GM23338 (cell line): ENCODE measurements around the gene XRN2. TPM values are rescaled to one million over a fixed set of nuclear protein-coding genes. Genes with fewer than 3 reads are reported as not detected.

Experiments used
- ATAC-seq: fragments of 200-7000 bp; cut with Tn5 transposase; 3 replicates; pipeline ENCODE4 v1.9.1; 2020
- DNase-seq: peaks from one replicate; pipeline ENCODE4 v3.0.0-alpha.2; 2015; ENCODE audit warnings: low spot score
- H2AFZ ChIP-seq: fragments of 200-600 bp; sonication (generic); 2 replicates; pipeline ENCODE4 v1.8.0; 2016; ENCODE audit warnings: antibody characterized with exemption, mild to moderate bottlenecking, moderate library complexity
- H3F3A ChIP-seq: fragments of 200-600 bp; sonication (generic); replicated peaks from 2 replicates; pipeline ENCODE4 v1.8.0; 2017; ENCODE audit warnings: antibody characterized with exemption, mixed run types, low read depth
- H3K27ac ChIP-seq: fragments of 200-600 bp; sonication (generic); 2 replicates; pipeline ENCODE4 v1.6.1; 2016; ENCODE audit warnings: low read depth
- H3K27me3 ChIP-seq: fragments of 200-600 bp; sonication (generic); 2 replicates; pipeline ENCODE4 v1.8.0; 2016; ENCODE audit warnings: mild to moderate bottlenecking, mixed run types, moderate library complexity; ENCODE audit not compliant: insufficient read depth
- H3K36me3 ChIP-seq: fragments of 200-600 bp; sonication (generic); 2 replicates; pipeline ENCODE4 v1.8.0; 2016; ENCODE audit warnings: mild to moderate bottlenecking; ENCODE audit not compliant: insufficient read depth
- H3K4me1 ChIP-seq: fragments of 200-600 bp; sonication (generic); 2 replicates; pipeline ENCODE4 v1.8.0; 2016; ENCODE audit warnings: mild to moderate bottlenecking, moderate library complexity; ENCODE audit not compliant: insufficient read depth
- H3K4me2 ChIP-seq: fragments of 200-600 bp; sonication (generic); 2 replicates; pipeline ENCODE4 v1.7.1; 2017; ENCODE audit warnings: mixed run types
- H3K4me3 ChIP-seq: fragments of 200-600 bp; sonication (generic); 2 replicates; pipeline ENCODE4 v1.6.1; 2016; ENCODE audit warnings: mixed run types
- H3K79me2 ChIP-seq: fragments of 200-600 bp; sonication (generic); replicated peaks from 2 replicates; pipeline ENCODE4 v1.8.0; 2017; ENCODE audit warnings: mild to moderate bottlenecking; ENCODE audit not compliant: insufficient read depth
- H3K9me2 ChIP-seq: fragments of 200-600 bp; sonication (generic); 2 replicates; pipeline ENCODE4 v1.8.0; 2017; ENCODE audit not compliant: insufficient read depth
- H4K20me1 ChIP-seq: fragments of 200-600 bp; sonication (generic); replicated peaks from 2 replicates; pipeline ENCODE4 v1.8.0; 2017; ENCODE audit warnings: mild to moderate bottlenecking; ENCODE audit not compliant: insufficient read depth
- H3K27ac Mint-ChIP-seq: 2 replicates; pipeline ENCODE4 v1.8.0; 2020; ENCODE audit warnings: inconsistent platforms, mild to moderate bottlenecking, moderate library complexity, mixed read lengths
- H3K27me3 Mint-ChIP-seq: 3 replicates; pipeline ENCODE4 v1.8.0; 2022; ENCODE audit warnings: low read depth, mild to moderate bottlenecking, moderate library complexity, mixed read lengths, inconsistent platforms; ENCODE audit not compliant: insufficient read depth, poor library complexity
- H3K36me3 Mint-ChIP-seq: 3 replicates; pipeline ENCODE4 v1.8.0; 2021; ENCODE audit warnings: low read depth, mild to moderate bottlenecking, inconsistent platforms, moderate library complexity, mixed read lengths
- H3K4me1 Mint-ChIP-seq: 3 replicates; pipeline ENCODE4 v1.8.0; 2020; ENCODE audit warnings: mild to moderate bottlenecking, inconsistent platforms, mixed read lengths
- H3K4me3 Mint-ChIP-seq: 3 replicates; pipeline ENCODE4 v1.8.0; 2021; ENCODE audit warnings: moderate library complexity, mild to moderate bottlenecking, inconsistent platforms, mixed read lengths
- H3K9me3 Mint-ChIP-seq: 3 replicates; pipeline ENCODE4 v1.8.0; 2020; ENCODE audit warnings: moderate library complexity, mild to moderate bottlenecking, inconsistent platforms, mixed read lengths
- CREB1 ChIP-seq: fragments of 250-450 bp; sonication (Bioruptor Pico); IDR thresholded peaks from 2 replicates; pipeline ENCODE4 v1.5.0; 2020; ENCODE audit warnings: low read depth, mild to moderate bottlenecking, moderate library complexity
- CTCF ChIP-seq, 2 experiments: fragments of 200-600 bp in 1 of 2; sonication (generic) in 1 of 2; conservative IDR thresholded peaks; 2 replicates each; pipeline versions ENCODE4 v1.5.1 to v1.6.1; 2016 to 2017; ENCODE audit warnings: antibody characterized with exemption in 2 of 2, low read depth in 2 of 2, mild to moderate bottlenecking in 2 of 2, moderate library complexity in 1 of 2
- EZH2 ChIP-seq: fragments of 200-600 bp; sonication (generic); IDR thresholded peaks from one replicate; pipeline ENCODE4 v1.8.0; 2017; ENCODE audit warnings: antibody characterized with exemption, mild to moderate bottlenecking, low read depth; ENCODE audit not compliant: unreplicated experiment
- EZH2phosphoT487 ChIP-seq: fragments of 200-600 bp; sonication (generic); IDR thresholded peaks from one replicate; pipeline ENCODE4 v1.8.1; 2018; ENCODE audit warnings: antibody characterized with exemption; ENCODE audit not compliant: unreplicated experiment
- JUNB ChIP-seq: IDR thresholded peaks from one replicate; pipeline ENCODE4 v1.6.1; 2016; ENCODE audit warnings: antibody characterized with exemption; ENCODE audit not compliant: unreplicated experiment
- NANOG ChIP-seq: IDR thresholded peaks from 2 replicates; pipeline ENCODE4 v1.6.1; 2016; ENCODE audit warnings: antibody characterized with exemption, borderline replicate concordance
- POLR2AphosphoS5 ChIP-seq: IDR thresholded peaks from 2 replicates; pipeline ENCODE4 v1.6.1; 2016; ENCODE audit warnings: antibody characterized with exemption, low read depth
- STAT1 ChIP-seq: IDR thresholded peaks from one replicate; pipeline ENCODE4 v1.6.1; 2016; ENCODE audit warnings: antibody characterized with exemption; ENCODE audit not compliant: unreplicated experiment
- ZNF114 ChIP-seq: fragments of 250-450 bp; sonication (Bioruptor Pico); IDR thresholded peaks from 2 replicates; pipeline ENCODE4 v1.5.0; 2020; ENCODE audit warnings: mild to moderate bottlenecking, moderate library complexity
- ZNF331 ChIP-seq: fragments of 250-450 bp; sonication (Bioruptor Pico); IDR thresholded peaks from 2 replicates; pipeline ENCODE4 v1.5.0; 2020; ENCODE audit warnings: low read depth, mild to moderate bottlenecking, moderate library complexity
- polyA plus RNA-seq: library from polyadenylated mRNA; unstranded; fragments of >200 nt; fragmentation: Nextera tagmentation; extraction: Ambion mirVana; gene quantifications from 2 replicates; pipeline ENCODE4 v1.2.1, GENCODE V29; 2016
- total RNA-seq: library from RNA; depleted of rRNA; stranded (reverse); fragments of >200 nt; shearing (Covaris generic); gene quantifications from 2 replicates; pipeline ENCODE4 v1.2.3, GENCODE V29; 2014
- TF ChIP-seq, protein P1 (sequence below): fragments of 250-450 bp; sonication (Bioruptor Pico); IDR thresholded peaks from 2 replicates; pipeline ENCODE4 v1.5.0; 2020; ENCODE audit warnings: mild to moderate bottlenecking, moderate library complexity
- TF ChIP-seq, protein P2 (sequence below): IDR thresholded peaks from 2 replicates; pipeline ENCODE4 v1.6.1; 2016; ENCODE audit warnings: antibody characterized with exemption
- TF ChIP-seq, protein P3 (sequence below): IDR thresholded peaks from one replicate; pipeline ENCODE4 v1.6.1; 2018; ENCODE audit warnings: antibody characterized with exemption; ENCODE audit not compliant: unreplicated experiment

XRN2 gene
- total and polyA plus RNA-seq, 2 experiments from 2014 or later, result 113 to 150 TPM

- no peak for ATAC-seq
- H3K36me3 ChIP-seq, result peaks cover 26% of the 10 kb centered on the region; the same call in 1 of the 2 replicates
- Mint-ChIP-seq H3K27ac (no peak overlapping the region), H3K9me3 (no peaks in the 10 kb centered on the region), H3K4me3 (no peak overlapping the region), H3K27me3 (no peaks in the 10 kb centered on the region), H3K4me1 (no peaks in the 10 kb centered on the region), H3K36me3 (peaks cover 39% of the 10 kb centered on the region)
- no peaks in the 10 kb centered on the region for H3K4me1 ChIP-seq
- no peak overlapping the region for H2AFZ ChIP-seq
- no peak overlapping the region for H3K27ac ChIP-seq
- H3K4me2 ChIP-seq, result no peak overlapping the region
- TF ChIP-seq EZH2phosphoT487, result no peak
- TF ChIP-seq ZNF331 (CRISPR knock-in tag), result no peak
- TF ChIP-seq, protein P1, sequence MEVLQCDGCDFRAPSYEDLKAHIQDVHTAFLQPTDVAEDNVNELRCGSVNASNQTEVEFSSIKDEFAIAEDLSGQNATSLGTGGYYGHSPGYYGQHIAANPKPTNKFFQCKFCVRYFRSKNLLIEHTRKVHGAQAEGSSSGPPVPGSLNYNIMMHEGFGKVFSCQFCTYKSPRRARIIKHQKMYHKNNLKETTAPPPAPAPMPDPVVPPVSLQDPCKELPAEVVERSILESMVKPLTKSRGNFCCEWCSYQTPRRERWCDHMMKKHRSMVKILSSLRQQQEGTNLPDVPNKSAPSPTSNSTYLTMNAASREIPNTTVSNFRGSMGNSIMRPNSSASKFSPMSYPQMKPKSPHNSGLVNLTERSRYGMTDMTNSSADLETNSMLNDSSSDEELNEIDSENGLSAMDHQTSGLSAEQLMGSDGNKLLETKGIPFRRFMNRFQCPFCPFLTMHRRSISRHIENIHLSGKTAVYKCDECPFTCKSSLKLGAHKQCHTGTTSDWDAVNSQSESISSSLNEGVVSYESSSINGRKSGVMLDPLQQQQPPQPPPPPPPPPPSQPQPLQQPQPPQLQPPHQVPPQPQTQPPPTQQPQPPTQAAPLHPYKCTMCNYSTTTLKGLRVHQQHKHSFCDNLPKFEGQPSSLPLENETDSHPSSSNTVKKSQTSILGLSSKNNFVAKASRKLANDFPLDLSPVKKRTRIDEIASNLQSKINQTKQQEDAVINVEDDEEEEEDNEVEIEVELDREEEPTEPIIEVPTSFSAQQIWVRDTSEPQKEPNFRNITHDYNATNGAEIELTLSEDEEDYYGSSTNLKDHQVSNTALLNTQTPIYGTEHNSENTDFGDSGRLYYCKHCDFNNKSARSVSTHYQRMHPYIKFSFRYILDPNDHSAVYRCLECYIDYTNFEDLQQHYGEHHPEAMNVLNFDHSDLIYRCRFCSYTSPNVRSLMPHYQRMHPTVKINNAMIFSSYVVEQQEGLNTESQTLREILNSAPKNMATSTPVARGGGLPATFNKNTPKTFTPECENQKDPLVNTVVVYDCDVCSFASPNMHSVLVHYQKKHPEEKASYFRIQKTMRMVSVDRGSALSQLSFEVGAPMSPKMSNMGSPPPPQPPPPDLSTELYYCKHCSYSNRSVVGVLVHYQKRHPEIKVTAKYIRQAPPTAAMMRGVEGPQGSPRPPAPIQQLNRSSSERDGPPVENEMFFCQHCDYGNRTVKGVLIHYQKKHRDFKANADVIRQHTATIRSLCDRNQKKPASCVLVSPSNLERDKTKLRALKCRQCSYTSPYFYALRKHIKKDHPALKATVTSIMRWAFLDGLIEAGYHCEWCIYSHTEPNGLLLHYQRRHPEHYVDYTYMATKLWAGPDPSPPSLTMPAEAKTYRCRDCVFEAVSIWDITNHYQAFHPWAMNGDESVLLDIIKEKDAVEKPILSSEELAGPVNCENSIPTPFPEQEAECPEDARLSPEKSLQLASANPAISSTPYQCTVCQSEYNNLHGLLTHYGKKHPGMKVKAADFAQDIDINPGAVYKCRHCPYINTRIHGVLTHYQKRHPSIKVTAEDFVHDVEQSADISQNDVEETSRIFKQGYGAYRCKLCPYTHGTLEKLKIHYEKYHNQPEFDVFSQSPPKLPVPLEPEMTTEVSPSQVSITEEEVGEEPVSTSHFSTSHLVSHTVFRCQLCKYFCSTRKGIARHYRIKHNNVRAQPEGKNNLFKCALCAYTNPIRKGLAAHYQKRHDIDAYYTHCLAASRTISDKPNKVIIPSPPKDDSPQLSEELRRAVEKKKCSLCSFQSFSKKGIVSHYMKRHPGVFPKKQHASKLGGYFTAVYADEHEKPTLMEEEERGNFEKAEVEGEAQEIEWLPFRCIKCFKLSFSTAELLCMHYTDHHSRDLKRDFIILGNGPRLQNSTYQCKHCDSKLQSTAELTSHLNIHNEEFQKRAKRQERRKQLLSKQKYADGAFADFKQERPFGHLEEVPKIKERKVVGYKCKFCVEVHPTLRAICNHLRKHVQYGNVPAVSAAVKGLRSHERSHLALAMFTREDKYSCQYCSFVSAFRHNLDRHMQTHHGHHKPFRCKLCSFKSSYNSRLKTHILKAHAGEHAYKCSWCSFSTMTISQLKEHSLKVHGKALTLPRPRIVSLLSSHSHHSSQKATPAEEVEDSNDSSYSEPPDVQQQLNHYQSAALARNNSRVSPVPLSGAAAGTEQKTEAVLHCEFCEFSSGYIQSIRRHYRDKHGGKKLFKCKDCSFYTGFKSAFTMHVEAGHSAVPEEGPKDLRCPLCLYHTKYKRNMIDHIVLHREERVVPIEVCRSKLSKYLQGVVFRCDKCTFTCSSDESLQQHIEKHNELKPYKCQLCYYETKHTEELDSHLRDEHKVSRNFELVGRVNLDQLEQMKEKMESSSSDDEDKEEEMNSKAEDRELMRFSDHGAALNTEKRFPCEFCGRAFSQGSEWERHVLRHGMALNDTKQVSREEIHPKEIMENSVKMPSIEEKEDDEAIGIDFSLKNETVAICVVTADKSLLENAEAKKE (CRISPR knock-in tag), result no peak
- no peak for TF ChIP-seq STAT1
- TF ChIP-seq, protein P2, sequence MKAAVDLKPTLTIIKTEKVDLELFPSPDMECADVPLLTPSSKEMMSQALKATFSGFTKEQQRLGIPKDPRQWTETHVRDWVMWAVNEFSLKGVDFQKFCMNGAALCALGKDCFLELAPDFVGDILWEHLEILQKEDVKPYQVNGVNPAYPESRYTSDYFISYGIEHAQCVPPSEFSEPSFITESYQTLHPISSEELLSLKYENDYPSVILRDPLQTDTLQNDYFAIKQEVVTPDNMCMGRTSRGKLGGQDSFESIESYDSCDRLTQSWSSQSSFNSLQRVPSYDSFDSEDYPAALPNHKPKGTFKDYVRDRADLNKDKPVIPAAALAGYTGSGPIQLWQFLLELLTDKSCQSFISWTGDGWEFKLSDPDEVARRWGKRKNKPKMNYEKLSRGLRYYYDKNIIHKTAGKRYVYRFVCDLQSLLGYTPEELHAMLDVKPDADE, result no peak
- no peak for TF ChIP-seq NANOG
- no peak for TF ChIP-seq ZNF114 (CRISPR knock-in tag)
- TF ChIP-seq EZH2, result no peak
- no peak for TF ChIP-seq CREB1 (CRISPR knock-in tag)
- TF ChIP-seq JUNB, result no peak
- TF ChIP-seq, protein P3, sequence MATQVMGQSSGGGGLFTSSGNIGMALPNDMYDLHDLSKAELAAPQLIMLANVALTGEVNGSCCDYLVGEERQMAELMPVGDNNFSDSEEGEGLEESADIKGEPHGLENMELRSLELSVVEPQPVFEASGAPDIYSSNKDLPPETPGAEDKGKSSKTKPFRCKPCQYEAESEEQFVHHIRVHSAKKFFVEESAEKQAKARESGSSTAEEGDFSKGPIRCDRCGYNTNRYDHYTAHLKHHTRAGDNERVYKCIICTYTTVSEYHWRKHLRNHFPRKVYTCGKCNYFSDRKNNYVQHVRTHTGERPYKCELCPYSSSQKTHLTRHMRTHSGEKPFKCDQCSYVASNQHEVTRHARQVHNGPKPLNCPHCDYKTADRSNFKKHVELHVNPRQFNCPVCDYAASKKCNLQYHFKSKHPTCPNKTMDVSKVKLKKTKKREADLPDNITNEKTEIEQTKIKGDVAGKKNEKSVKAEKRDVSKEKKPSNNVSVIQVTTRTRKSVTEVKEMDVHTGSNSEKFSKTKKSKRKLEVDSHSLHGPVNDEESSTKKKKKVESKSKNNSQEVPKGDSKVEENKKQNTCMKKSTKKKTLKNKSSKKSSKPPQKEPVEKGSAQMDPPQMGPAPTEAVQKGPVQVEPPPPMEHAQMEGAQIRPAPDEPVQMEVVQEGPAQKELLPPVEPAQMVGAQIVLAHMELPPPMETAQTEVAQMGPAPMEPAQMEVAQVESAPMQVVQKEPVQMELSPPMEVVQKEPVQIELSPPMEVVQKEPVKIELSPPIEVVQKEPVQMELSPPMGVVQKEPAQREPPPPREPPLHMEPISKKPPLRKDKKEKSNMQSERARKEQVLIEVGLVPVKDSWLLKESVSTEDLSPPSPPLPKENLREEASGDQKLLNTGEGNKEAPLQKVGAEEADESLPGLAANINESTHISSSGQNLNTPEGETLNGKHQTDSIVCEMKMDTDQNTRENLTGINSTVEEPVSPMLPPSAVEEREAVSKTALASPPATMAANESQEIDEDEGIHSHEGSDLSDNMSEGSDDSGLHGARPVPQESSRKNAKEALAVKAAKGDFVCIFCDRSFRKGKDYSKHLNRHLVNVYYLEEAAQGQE, result no peak
- TF ChIP-seq POLR2AphosphoS5, result no peak
- no peak for TF ChIP-seq CTCF (conservative IDR thresholded peaks at IDR 0.05; ENCODE audit: low read depth in 2 of 2)
- H3K9me2 ChIP-seq, result no peaks in the 10 kb centered on the region
- H3K79me2 ChIP-seq, result peaks cover 4% of the 10 kb centered on the region; the same call in 1 of the 2 replicates
- H3K4me3 ChIP-seq, result no peak overlapping the region
- H4K20me1 ChIP-seq, result no peaks in the 10 kb centered on the region
- no peaks in the 10 kb centered on the region for H3F3A ChIP-seq
- no peak for DNase-seq
- H3K27me3 ChIP-seq, result no peaks in the 10 kb centered on the region
Observed at GRCh38 chr20:21355981-21356380, 52.9 kb downstream of the XRN2 start.
